HEK293T (cell line): ENCODE data around the gene VEPH1.
A peak's percentile ranks its signal among the peaks of the same experiment; 100 is the strongest.

ENCODE experiments used
- CTCF ChIA-PET: fragments of 350-600 bp; formaldehyde crosslinking; extraction: SDS; loops from one replicate; lab custom pipeline; 2021; ENCODE audit warnings: antibody characterized with exemption, inconsistent platforms; lab: Yijun Ruan, JAX
- POLR2A ChIA-PET: fragments of 350-600 bp; formaldehyde crosslinking; extraction: SDS; loops from one replicate; lab custom pipeline; 2020; ENCODE audit warnings: antibody characterized with exemption, inconsistent platforms; lab: Yijun Ruan, JAX
- DNase-seq: peaks from one replicate; pipeline ENCODE4 v3.0.0; 2012; ENCODE audit warnings: mixed read lengths; ENCODE audit errors: extremely low spot score
- ARNT ChIP-seq: fragments of 450-650 bp; IDR thresholded peaks from 2 replicates; pipeline ENCODE4 v1.6.1; 2017; ENCODE audit warnings: mild to moderate bottlenecking
- BHLHE40 ChIP-seq: fragments of 450-650 bp; IDR thresholded peaks from 2 replicates; pipeline ENCODE4 v1.6.1; 2016; ENCODE audit warnings: mild to moderate bottlenecking, moderate library complexity, borderline replicate concordance
- CTBP1 ChIP-seq: fragments of 450-650 bp; IDR thresholded peaks from 2 replicates; pipeline ENCODE4 v1.6.1; 2016; ENCODE audit warnings: borderline replicate concordance
- ELF4 ChIP-seq: fragments of 450-650 bp; IDR thresholded peaks from 2 replicates; pipeline ENCODE4 v1.6.1; 2017; ENCODE audit warnings: antibody characterized with exemption
- FOXA1 ChIP-seq: fragments of 450-650 bp; IDR thresholded peaks from 2 replicates; pipeline ENCODE4 v1.6.1; 2016; ENCODE audit warnings: mild to moderate bottlenecking
- FOXK2 ChIP-seq: fragments of 450-650 bp; IDR thresholded peaks from 2 replicates; pipeline ENCODE4 v1.6.1; 2016; ENCODE audit warnings: mild to moderate bottlenecking
- FOXM1 ChIP-seq: fragments of 450-650 bp; IDR thresholded peaks from 2 replicates; pipeline ENCODE4 v1.6.1; 2017; ENCODE audit warnings: mild to moderate bottlenecking, borderline replicate concordance
- HDGF ChIP-seq: fragments of 450-650 bp; IDR thresholded peaks from 2 replicates; pipeline ENCODE4 v1.6.1; 2017; ENCODE audit warnings: antibody characterized with exemption, borderline replicate concordance
- L3MBTL2 ChIP-seq: fragments of 450-650 bp; conservative IDR thresholded peaks from 2 replicates; pipeline ENCODE4 v1.6.1; 2016; ENCODE audit warnings: mild to moderate bottlenecking
- LEF1 ChIP-seq: fragments of 450-650 bp; IDR thresholded peaks from 2 replicates; pipeline ENCODE4 v1.6.1; 2017; ENCODE audit warnings: mild to moderate bottlenecking, borderline replicate concordance
- NFRKB ChIP-seq: fragments of 450-650 bp; IDR thresholded peaks from 2 replicates; pipeline ENCODE4 v1.6.1; 2016; ENCODE audit warnings: mild to moderate bottlenecking, moderate library complexity
- SP1 ChIP-seq: fragments of 450-650 bp; IDR thresholded peaks from 2 replicates; pipeline ENCODE4 v1.6.1; 2017
- SUZ12 ChIP-seq: fragments of 450-650 bp; IDR thresholded peaks from 2 replicates; pipeline ENCODE4 v1.6.1; 2016; ENCODE audit warnings: mild to moderate bottlenecking
- TARDBP ChIP-seq: fragments of 450-650 bp; IDR thresholded peaks from 2 replicates; pipeline ENCODE4 v1.6.1; 2016
- ZNF384 ChIP-seq: fragments of 450-650 bp; IDR thresholded peaks from 2 replicates; pipeline ENCODE4 v1.6.1; 2016
- TF ChIP-seq, protein P1 (sequence below): fragments of 450-650 bp; IDR thresholded peaks from 2 replicates; pipeline ENCODE4 v1.6.1; 2016

VEPH1 gene

DNA sequence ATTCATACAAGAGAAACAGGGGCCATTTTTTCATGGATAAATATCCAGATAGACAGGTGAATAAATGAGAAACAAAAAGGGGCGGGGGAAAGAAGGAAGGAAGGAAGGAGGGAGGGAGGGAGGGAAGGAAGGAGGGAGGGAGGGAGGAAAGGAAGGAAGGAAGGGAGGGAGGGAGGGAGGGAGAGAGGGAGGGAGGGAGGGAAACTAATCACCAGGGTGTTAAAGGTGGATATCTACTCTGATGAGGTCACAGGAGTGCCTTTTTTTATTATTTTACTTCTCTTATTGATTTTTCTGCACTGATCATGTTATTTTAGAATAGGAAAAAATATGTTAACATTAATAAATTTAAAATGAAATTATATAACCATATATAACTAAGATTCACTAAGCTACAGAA lies 10.4 kb upstream of the VEPH1 start:
- TF ChIP-seq BHLHE40 (no peak), LEF1 (no peak), SP1 (no peak), FOXM1 (no peak), CTBP1 (no peak), L3MBTL2 (no peak), NFRKB (no peak), ZNF384 (no peak), FOXA1 (no peak), HDGF (no peak), SUZ12 (no peak), FOXK2 (no peak), ELF4 (no peak)
- TF ChIP-seq, protein P1, sequence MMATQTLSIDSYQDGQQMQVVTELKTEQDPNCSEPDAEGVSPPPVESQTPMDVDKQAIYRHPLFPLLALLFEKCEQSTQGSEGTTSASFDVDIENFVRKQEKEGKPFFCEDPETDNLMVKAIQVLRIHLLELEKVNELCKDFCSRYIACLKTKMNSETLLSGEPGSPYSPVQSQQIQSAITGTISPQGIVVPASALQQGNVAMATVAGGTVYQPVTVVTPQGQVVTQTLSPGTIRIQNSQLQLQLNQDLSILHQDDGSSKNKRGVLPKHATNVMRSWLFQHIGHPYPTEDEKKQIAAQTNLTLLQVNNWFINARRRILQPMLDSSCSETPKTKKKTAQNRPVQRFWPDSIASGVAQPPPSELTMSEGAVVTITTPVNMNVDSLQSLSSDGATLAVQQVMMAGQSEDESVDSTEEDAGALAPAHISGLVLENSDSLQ, result no peak
- ChIA-PET CTCF (no interaction called here), POLR2A (interaction anchor here (0.6 kb wide), 1 partner anchor 16 kb away, joined by 3 read pairs; no protein-coding TSS in a partner anchor)

DNA sequence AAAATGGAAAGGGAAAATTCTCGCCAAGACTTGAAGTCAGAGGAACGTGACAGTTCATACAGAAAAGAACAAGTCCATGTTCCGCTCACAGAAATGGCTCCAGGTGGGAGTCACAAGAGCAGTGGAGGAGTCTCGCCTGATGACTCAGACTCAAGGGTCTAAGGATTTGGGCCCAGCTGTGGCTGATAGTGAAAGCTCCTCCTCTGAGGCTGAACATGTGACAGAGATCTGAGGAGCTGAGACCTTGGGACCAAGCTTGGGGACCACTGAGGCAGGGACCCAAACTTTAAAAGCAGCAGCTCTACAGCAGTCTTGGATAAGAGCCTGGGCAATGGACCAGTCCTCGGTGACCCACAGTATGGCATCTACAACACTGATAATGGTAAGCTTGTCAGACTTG lies 9.3 kb upstream of the VEPH1 start:
- no peak for DNase-seq
- TF ChIP-seq FOXM1 (no peak), ELF4 (no peak), HDGF (no peak), L3MBTL2 (no peak), FOXA1 (no peak), CTBP1 (no peak), SUZ12 (no peak), BHLHE40 (no peak), SP1 (no peak), FOXK2 (no peak), TARDBP (no peak), LEF1 (no peak), ARNT (no peak)
- TF ChIP-seq, protein P1, result no peak
- ChIA-PET CTCF (no interaction called here), POLR2A (no interaction called here)

More for the DNA sequence above, 10.4 kb upstream of the VEPH1 start:
- no peak for DNase-seq

- POLR2A ChIA-PET, result no interaction called here
- no peak for DNase-seq
- TF ChIP-seq ZNF384 (no peak), FOXA1 (no peak), SUZ12 (no peak), SP1 (no peak), CTBP1 (no peak), TARDBP (no peak), HDGF (no peak), L3MBTL2 (no peak), ARNT (no peak)
- CTCF ChIA-PET, result no interaction called here
Measured at GRCh38 chr3:157508461-157508860, 5.2 kb upstream of the VEPH1 start.

- CTCF ChIA-PET, result no interaction called here
- POLR2A ChIA-PET, result no interaction called here
- DNase-seq, result no peak
- TF ChIP-seq HDGF (no peak), FOXA1 (no peak), CTBP1 (no peak)
Measured at GRCh38 chr3:157501863-157502262, 1.4 kb downstream of the VEPH1 start.

DNA sequence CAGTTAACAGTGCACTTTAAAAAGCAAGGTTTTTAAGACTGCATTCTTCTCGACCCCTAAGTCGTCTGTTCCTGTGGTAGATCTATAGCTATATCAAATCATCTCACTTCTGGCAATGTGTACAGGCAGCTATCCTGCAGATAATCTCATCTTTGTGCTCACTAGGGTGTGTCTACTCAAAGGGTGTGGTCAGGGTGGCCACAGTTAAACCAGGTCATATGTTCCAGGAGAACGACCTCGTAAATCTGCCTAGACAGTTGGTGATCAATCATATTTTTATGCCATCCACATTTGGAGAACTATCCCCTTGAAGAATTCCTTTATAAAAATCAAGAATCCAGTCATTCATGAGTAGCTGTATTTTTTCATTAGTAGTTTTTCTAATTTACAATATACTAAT lies 3.0 kb downstream of the VEPH1 start:
- TF ChIP-seq, protein P1, result peak; percentile 63
- no peak for TF ChIP-seq L3MBTL2
- no peak for DNase-seq
- ChIA-PET CTCF (interaction anchor here (0.6 kb wide), 1 partner anchor 217 kb away, joined by 3 read pairs; no protein-coding TSS in a partner anchor), POLR2A (no interaction called here)

- ChIA-PET POLR2A (no interaction called here), CTCF (interaction anchor here (0.6 kb wide), 1 partner anchor 216 kb away, joined by 3 read pairs; no protein-coding TSS in a partner anchor)
- TF ChIP-seq FOXM1 (no peak), L3MBTL2 (peak; percentile 33; the same call in 1 of the 2 replicates)
- peak; percentile 14 for DNase-seq
Measured at GRCh38 chr3:157499342-157499963, 3.8 kb downstream of the VEPH1 start.

GRCh38 chr3:157498371-157498770 lies 4.8 kb downstream of the VEPH1 start:
- POLR2A ChIA-PET, result no interaction called here
- CTCF ChIA-PET, result no interaction called here
- no peak for DNase-seq
- TF ChIP-seq ZNF384 (no peak), CTBP1 (no peak), FOXM1 (no peak), HDGF (no peak), LEF1 (no peak), L3MBTL2 (no peak), NFRKB (no peak), BHLHE40 (no peak)
- TF ChIP-seq, protein P1, result no peak
